BE2C (cell line): Measurements from ENCODE around the gene DIP2C.
"Not testable (repeated sequence)": the region's sequence is repeated elsewhere in the genome, so short reads cannot be mapped to it uniquely, and the experiment has no call there.

ENCODE experiments used
- DNase-seq: peaks from one replicate; pipeline ENCODE4 v3.0.0-alpha.2; 2020
- H3K27me3 ChIP-seq: fragments of 250-450 bp; sonication (Bioruptor Pico); 2 replicates; pipeline ENCODE4 v1.5.1; 2020; ENCODE audit warnings: mild to moderate bottlenecking
- H3K36me3 ChIP-seq: fragments of 250-450 bp; sonication (Bioruptor Pico); 2 replicates; pipeline ENCODE4 v1.5.1; 2020; ENCODE audit warnings: mild to moderate bottlenecking
- H3K4me1 ChIP-seq: fragments of 250-450 bp; sonication (Bioruptor Pico); 2 replicates; pipeline ENCODE4 v1.5.1; 2020
- H3K4me3 ChIP-seq: 2 replicates; pipeline ENCODE4 v1.5.1; 2011; ENCODE audit warnings: low read depth, low read length
- H3K9me3 ChIP-seq: fragments of 250-450 bp; sonication (Bioruptor Pico); 2 replicates; pipeline ENCODE4 v1.5.1; 2020
- CTCF ChIP-seq: IDR thresholded peaks from 2 replicates; pipeline ENCODE4 v1.5.1; 2012; ENCODE audit warnings: mild to moderate bottlenecking, low read depth, low read length

The DIP2C gene

DNA sequence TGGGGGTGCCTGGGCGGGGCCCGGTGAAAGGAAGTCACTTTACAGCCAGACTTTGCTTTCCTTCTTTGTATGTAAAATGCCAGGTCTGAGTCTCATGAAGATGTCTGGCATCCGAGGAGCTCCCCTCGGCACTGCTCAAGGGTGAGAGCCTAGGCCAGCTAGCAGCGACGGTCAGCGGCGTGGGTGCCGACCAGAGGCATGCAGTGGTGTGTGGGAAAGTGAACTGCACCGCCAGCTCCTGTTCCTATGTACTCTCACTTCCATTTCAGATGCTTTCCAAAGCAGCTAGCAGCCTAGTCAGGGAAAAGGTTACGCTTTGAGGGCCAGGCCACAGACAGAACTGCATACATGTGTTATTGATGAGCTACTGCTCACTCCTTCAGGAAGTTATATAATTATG is 381.4 kb downstream of the DIP2C start:
- Histone ChIP-seq H3K4me1 (no peaks in the 10 kb centered on the region; the same call in 1 of the 2 replicates), H3K27me3 (no peaks in the 10 kb centered on the region), H3K9me3 (no peaks in the 10 kb centered on the region), H3K4me3 (no peak overlapping the region), H3K36me3 (no peaks in the 10 kb centered on the region)
- no peak for DNase-seq
- TF ChIP-seq CTCF = no peak

GRCh38 chr10:307659-308058 is 381.8 kb downstream of the DIP2C start:
- no peaks in the 10 kb centered on the region; the same call in 1 of the 2 replicates for H3K4me1 ChIP-seq
- H3K4me3 ChIP-seq = no peak overlapping the region
- H3K36me3 ChIP-seq = no peaks in the 10 kb centered on the region
- no peak for TF ChIP-seq CTCF
- DNase-seq = no peak
- H3K9me3 ChIP-seq = no peaks in the 10 kb centered on the region
- H3K27me3 ChIP-seq = no peaks in the 10 kb centered on the region

DNA sequence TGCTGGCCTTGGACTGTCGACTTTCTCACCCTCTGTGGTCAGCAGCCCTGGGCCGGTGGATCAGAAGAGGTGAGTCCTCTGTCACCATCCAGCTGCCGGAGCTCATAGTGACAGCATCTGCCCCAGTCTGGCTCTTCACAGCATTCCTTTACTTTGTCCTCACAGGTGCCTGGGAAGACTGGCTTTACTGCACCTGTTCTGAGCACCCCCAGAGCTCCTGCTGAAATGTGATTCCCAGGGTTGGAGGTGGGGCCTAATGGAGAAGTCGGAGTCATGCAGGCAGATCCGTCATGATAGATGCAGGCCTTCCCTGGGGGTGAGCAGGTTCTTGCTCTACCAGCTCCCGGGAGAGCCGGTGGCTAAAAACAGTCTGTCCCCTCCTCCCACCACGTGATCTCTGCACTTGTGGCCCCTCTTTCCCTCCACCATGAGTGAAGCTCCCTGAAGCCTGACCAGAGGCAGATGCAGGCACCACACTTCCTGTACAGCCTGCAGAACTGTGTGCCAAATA is 382.7 kb downstream of the DIP2C start:
- peak; percentile 30 for DNase-seq
- H3K36me3 ChIP-seq = no peaks in the 10 kb centered on the region
- H3K4me1 ChIP-seq = no peaks in the 10 kb centered on the region; the same call in 1 of the 2 replicates
- H3K9me3 ChIP-seq = no peaks in the 10 kb centered on the region
- H3K27me3 ChIP-seq = no peaks in the 10 kb centered on the region
- TF ChIP-seq CTCF = no peak
- H3K4me3 ChIP-seq = no peak overlapping the region

DNA sequence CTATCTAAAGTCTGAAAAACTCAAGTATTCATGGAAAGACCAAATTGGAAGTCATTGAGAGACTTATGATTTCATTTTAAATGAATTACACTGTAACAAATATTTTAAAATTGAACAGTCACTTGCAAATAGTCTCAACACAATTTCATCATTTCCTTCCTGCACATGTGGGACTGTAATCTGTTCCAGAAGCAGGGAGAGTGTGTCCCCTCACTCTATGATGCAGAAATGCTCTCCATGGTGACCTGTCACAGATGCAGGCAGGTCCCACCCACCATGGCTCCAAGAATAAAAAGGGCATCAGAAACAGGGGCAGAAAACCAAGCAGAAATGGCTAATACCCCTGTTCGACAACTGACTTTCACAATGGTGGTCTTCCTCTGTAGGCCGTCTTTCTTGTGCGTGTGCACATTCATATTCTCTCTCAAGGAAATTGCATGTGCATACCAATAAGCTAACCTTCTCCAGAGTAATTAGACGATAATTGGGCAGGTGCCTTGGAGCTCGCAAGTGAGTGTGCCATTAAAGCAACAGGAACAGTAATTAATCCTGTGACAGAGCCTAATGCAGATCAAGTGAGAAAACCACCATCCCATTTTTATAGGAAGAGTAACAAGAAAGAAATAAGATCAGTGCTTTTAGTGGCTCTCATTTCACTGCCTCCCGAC is 383.3 kb downstream of the DIP2C start:
- TF ChIP-seq CTCF = no peak
- H3K27me3 ChIP-seq = no peaks in the 10 kb centered on the region
- H3K4me3 ChIP-seq = no peak overlapping the region
- no peaks in the 10 kb centered on the region for H3K36me3 ChIP-seq
- no peak for DNase-seq
- H3K9me3 ChIP-seq = no peaks in the 10 kb centered on the region
- H3K4me1 ChIP-seq = no peaks in the 10 kb centered on the region; the same call in 1 of the 2 replicates

DNA sequence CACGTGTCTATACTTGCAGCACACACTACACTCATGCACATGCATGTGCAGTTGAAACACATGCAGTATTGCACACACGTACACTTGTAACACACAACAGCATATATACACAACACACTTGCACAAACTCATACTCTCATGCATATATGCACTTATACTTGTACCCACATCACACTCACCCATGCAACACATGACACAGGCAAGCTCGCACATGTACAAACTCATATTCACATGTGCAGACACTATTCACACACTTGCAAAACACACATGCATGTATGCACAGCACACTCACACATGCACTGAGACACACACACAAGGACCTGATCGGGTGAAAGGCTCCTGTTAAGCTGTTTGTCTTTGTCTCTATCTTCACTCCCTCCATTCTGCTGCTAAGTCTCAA is 384.4 kb downstream of the DIP2C start:
- Histone ChIP-seq H3K9me3 (no peaks in the 10 kb centered on the region), H3K27me3 (no peaks in the 10 kb centered on the region), H3K36me3 (no peaks in the 10 kb centered on the region), H3K4me3 (no peak overlapping the region), H3K4me1 (no peaks in the 10 kb centered on the region; the same call in 1 of the 2 replicates)
- TF ChIP-seq CTCF = no peak
- no peak for DNase-seq

GRCh38 chr10:301536-301935 is 387.9 kb downstream of the DIP2C start:
- H3K4me3 ChIP-seq = no peak overlapping the region
- H3K9me3 ChIP-seq = no peaks in the 10 kb centered on the region
- TF ChIP-seq CTCF = no peak
- H3K27me3 ChIP-seq = no peaks in the 10 kb centered on the region
- DNase-seq = no peak
- no peaks in the 10 kb centered on the region for H3K36me3 ChIP-seq
- H3K4me1 ChIP-seq = no peaks in the 10 kb centered on the region; the same call in 1 of the 2 replicates

- not testable (repeated sequence) for DNase-seq, H3K4me3 ChIP-seq, H3K27me3 ChIP-seq, H3K36me3 ChIP-seq, H3K4me1 ChIP-seq, H3K9me3 ChIP-seq
These were observed 388.9 kb downstream of the DIP2C start for GRCh38 chr10:300580-300979.
